Measurements from ENCODE around the gene USP48. TPM values are rescaled to one million over a fixed set of nuclear protein-coding genes. Genes with fewer than 3 reads are reported as not detected.

Gene USP48
- total and polyA plus RNA-seq, 2 of the 13 experiments (the other 11 are each of a cell fraction or from before 2014, with no cell fraction given): 30.4 to 30.7 TPM

DNA sequence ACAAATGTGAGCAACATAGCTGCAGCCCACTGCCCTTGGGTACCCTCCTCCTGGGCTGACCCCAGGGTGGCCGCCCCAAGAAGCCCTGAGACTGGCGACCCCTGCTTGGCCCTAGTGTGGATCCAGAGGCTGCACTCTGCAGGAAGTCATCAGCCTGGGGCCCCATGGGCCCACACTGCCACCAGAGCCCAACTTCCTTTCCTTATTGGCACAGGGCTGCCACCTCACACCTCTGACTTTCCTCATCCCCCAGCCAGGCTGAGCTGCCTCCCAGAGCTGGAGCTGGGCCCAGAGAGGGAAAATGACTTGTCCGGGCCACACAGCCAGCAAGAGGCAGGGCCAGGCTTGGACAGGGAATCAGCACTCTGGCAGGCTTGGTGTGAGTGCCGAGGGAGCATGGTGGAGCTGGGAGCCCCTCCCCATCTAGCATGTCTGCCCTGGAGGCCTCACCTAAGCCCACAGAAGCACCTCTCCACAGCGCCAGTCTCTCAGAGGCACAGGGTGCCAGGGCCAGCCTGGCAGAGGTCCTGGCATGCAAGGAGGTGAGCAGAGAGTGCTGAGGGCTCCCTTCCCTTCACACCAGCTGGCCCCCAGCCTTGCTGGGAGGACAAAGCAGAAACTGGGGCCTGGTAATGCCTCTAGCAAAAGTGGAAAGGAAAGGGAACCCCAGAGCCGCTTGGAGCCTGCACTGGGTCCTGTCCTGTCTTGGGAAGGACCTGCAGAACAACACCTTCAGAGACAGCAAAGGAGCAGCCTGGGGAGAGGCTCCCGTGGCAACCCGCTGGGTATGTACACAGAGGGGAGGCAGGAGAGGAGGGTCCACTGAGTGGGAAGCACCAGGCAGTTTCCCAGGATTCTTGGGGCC is 117.0 kb downstream of the USP48 start:
- H3K4me2 ChIP-seq (ENCODE audit: low read depth, low read length): no peak overlapping the region
- no peak overlapping the region for H3K9ac ChIP-seq (ENCODE audit: insufficient read depth, low read depth, low read length)
- TF ChIP-seq ZNF768 (CRISPR knock-in tag; IDR thresholded peaks at IDR 0.05) (peak; percentile 90), AGO2 (optimal IDR thresholded peaks at IDR 0.05; ENCODE audit: low read depth, low read length) (peak; percentile 65), HNRNPLL (IDR thresholded peaks at IDR 0.05; ENCODE audit: low read depth, low read length, poor library complexity, severe bottlenecking) (peak; percentile 0), PHF20 (CRISPR knock-in tag; IDR thresholded peaks at IDR 0.05) (no peak)
- TF ChIP-seq, protein P1, sequence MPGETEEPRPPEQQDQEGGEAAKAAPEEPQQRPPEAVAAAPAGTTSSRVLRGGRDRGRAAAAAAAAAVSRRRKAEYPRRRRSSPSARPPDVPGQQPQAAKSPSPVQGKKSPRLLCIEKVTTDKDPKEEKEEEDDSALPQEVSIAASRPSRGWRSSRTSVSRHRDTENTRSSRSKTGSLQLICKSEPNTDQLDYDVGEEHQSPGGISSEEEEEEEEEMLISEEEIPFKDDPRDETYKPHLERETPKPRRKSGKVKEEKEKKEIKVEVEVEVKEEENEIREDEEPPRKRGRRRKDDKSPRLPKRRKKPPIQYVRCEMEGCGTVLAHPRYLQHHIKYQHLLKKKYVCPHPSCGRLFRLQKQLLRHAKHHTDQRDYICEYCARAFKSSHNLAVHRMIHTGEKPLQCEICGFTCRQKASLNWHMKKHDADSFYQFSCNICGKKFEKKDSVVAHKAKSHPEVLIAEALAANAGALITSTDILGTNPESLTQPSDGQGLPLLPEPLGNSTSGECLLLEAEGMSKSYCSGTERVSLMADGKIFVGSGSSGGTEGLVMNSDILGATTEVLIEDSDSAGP (CRISPR knock-in tag; IDR thresholded peaks at IDR 0.05; ENCODE audit: borderline replicate concordance): 0 out of 2 replicates have a peak, but pooled peaks have one; percentile 0
- FAIRE-seq (no peak), ATAC-seq (no peak), DNase-seq (ENCODE audit: low spot score) (no peak)
- H3K4me1 ChIP-seq (ENCODE audit: insufficient read depth, low read length): peaks cover 65% of the 10 kb centered on the region
- H3K36me3 ChIP-seq (replicated peaks in 1 of 2; ENCODE audit: control insufficient read depth in 1 of 2, insufficient read depth in 2 of 2, low read length in 2 of 2): peaks cover 2 to 13% of the 10 kb centered on the region in 2 experiments; a peak in 3 of 5 replicates
- ChIA-PET POLR2A (no interaction called here), CTCF (ENCODE audit: low intra/inter-chr PET ratio, low total read pairs) (no interaction called here)
- 91% methylated on average over 5 of the region's 8 CpGs for WGBS (ENCODE audit: low lambda C conversion rate)
- H2AFZ ChIP-seq (ENCODE audit: low read length): no peak overlapping the region
- H3K27me3 ChIP-seq (ENCODE audit: control insufficient read depth in 1 of 2, insufficient read depth in 2 of 2, low read length in 2 of 2): no peaks in the 10 kb centered on the region
- in situ Hi-C loops (cut with HindIII; ENCODE audit: extremely low pct_ligation_motif_present, low pct_unique_long_range_greater_than_20kb) (no loop called here), intact Hi-C loops (cut with micrococcal nuclease; ENCODE audit: unreplicated experiment) (no loop called here)
- no TSS peak for BruUV-seq (replicated peaks)
- no peak overlapping the region for H3K4me3 ChIP-seq (replicated peaks in 1 of 3; ENCODE audit: insufficient read depth in 1 of 3, low read depth in 2 of 3, low read length in 3 of 3)
- H3K27ac ChIP-seq (ENCODE audit: extremely low read length, insufficient read depth, low read length): no peak overlapping the region
- peaks cover 10% of the 10 kb centered on the region for H3K79me2 ChIP-seq (ENCODE audit: insufficient read depth, low read length)
- H4K20me1 ChIP-seq (ENCODE audit: insufficient read depth, low read length): peaks cover 16% of the 10 kb centered on the region
- no peaks in the 10 kb centered on the region for H3K9me3 ChIP-seq (ENCODE audit: low read length)
